ENCODE measurements around the gene GFPT1.

GRCh38 chr2:69382547-69382946 lies 4.5 kb downstream of the GFPT1 start:
- no peak for TF ChIP-seq CTCF (IDR thresholded peaks at IDR 0.05; ENCODE audit: poor library complexity)
- no peak for TF ChIP-seq EZH2 (IDR thresholded peaks at IDR 0.05; ENCODE audit: borderline replicate concordance)
- no peak for TF ChIP-seq EZH2phosphoT487 (IDR thresholded peaks at IDR 0.05; ENCODE audit: low read depth, severe bottlenecking, unreplicated experiment)

Data from hepatocyte (in vitro differentiated cells).